GM18867 (cell line): ENCODE results near the gene MOCS1.

Experiments
- ATAC-seq: cut with Tn5 transposase; IDR thresholded peaks from one replicate; pipeline ENCODE4 v1.9.1; 2021; ENCODE audit warnings: mild to moderate bottlenecking, moderate library complexity; ENCODE audit not compliant: unreplicated experiment

Gene MOCS1

DNA sequence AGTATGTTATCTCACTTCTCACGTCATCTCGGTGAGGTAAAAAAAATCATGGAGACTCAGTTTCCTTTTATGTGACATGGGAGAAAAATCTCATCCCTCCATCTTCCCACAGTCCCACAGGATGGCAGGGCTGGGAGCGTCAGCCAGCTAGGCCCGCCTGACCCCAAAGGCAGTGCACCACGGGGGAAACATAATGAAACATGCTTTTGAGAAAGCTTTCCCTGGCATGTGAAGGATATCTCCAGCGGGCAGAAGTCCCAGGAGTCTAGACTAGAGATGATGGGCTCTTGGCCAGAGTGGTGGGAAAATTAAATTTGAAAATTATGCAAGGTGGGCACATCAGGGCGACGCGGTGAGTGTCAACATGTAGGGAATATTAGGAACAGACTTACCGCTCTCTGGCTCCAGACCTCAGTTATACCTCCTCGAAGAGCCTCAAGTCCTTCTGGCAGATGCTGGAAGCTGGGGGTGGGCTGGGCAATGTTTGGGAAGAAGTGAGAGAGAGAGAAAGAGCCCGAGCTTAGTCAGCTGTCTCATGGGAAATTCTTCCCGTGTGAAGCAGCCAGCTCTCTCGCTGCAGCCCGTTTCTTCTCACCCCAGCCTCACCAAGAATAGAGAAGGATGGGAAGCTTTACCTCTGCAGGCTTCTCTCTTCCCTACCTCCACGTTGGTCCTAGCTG, 52.3 kb downstream of the MOCS1 start:
- ATAC-seq, result no peak

DNA sequence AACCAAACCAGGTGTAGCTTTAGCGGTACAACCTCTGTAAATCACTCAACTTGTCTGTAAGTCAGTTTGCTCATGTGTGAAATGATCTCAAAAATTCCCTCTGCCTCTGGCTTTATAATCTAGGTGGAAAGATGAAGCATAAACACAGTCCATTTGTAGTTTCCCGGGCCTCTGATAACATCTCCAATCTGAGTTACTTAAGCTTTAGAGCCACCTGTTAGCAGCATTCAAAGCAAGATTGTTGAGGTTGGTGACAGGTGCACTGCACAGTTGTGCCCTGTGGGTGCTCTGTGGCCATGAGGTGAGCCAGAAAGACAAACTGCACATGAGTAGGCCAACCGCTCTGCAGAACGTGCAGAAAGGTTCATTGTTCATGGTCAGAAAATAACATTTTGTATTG, 53.7 kb downstream of the MOCS1 start:
- ATAC-seq, result no peak

DNA sequence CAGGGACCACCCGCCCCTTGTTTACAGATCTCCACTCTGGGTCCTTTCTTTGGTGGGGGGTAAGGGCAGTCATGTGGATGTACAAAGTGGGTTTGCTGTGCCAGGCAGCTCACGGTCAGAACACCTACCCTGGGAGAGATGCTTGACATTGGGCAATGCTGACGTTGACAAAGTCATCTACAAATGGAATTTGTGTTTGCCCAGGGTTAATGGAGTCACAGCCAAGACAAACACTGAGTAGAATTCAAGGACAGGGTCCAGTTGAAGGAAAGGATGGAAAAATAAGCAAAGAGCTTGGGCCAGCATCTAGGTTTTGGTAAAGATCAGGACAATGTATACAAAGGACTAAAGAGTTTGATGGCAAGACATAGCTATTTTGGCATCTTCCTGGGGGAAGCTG, 54.7 kb downstream of the MOCS1 start:
- ATAC-seq, result no peak

DNA sequence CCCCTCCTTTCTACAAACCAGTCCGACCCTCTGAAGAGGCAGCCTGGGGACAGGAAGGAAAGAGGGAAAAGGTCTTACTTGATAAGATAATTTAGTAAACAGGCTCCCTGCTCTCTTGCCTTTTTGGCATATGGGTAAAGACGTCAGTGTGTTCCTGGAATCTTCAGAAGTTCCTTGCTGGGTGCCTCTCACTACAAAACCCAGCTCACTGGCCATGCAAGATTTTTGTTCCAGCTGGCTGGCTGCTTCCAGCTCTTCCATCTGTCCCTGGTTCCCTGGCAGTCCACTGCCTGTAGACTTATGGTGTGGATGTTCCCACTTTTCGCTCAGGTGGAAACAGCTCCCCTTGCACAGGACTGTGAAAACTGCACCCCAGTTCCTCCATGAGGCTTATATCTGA, 57.4 kb downstream of the MOCS1 start:
- ATAC-seq, result no peak

DNA sequence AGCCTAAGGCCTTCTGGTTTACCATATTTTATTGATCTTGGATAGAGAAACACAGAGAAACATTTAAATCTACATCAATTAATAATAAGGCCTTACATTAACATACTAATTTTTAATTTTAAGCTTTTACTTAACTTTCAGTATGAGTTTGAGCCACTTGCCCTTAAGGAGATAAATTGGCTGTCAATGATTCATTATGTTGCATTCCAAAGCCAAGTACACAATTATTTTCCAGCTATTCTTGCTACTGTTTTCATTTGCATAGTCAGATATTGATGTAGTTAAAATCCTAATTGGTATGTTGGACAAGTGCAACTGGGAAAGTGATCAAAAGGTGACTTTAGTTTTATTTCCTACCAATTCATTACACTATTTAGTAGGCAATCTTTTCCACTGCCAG, 58.2 kb downstream of the MOCS1 start:
- no peak for ATAC-seq

DNA sequence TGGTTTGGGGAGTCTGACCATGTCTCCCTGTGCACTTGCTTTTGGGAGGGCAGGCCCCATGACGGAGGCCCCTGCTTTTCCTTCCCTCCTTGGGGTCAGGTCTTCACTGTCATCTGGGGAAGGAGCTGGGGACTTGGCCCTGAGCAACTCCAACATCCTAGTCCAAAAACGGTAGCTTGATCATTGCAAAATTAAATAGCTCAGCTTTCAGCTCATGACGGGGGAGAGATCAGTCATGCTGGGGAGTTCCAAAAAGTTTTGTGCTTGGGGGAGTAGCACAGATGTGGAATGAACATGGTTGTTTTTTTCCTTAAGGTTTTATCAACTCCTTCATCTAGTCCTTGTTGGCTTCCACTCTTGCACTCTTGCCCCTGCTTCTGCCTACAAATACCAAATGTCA, 60.8 kb downstream of the MOCS1 start:
- no peak for ATAC-seq

DNA sequence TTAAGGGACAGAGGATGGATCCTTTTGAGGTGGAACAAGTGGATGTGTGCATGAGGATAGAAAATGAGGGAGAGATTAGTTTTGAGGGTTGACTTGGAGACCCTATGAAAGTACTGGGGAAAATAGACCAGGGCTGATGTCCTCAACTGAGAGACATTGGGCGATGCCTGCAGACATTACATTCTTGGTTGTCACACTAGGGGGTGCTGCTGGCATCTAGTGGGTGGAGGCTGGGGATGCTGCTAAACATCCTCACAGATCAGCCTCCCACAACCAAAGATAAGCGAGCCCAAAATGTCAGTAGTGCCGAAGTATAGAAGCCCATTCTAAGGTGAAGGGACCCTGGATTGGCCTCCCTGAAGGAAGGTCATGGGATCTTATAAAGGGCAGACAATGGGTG, 63.3 kb downstream of the MOCS1 start:
- ATAC-seq, result no peak

DNA sequence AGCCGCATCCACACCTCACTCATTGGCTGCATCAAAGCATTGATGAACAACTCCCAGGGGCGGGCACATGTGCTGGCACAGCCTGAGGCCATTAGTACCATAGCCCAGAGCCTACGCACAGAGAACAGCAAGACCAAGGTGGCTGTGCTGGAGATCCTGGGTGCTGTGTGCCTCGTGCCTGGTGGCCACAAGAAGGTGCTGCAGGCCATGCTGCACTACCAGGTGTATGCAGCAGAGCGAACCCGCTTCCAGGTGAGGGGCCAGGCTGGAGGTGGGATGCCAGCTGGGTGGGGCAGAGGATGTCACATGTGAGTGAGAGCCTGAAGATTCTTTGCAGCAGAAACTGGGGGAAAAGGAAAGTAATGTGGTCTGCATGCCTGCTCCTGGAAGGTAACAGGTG, 66.7 kb downstream of the MOCS1 start:
- ATAC-seq, result no peak

DNA sequence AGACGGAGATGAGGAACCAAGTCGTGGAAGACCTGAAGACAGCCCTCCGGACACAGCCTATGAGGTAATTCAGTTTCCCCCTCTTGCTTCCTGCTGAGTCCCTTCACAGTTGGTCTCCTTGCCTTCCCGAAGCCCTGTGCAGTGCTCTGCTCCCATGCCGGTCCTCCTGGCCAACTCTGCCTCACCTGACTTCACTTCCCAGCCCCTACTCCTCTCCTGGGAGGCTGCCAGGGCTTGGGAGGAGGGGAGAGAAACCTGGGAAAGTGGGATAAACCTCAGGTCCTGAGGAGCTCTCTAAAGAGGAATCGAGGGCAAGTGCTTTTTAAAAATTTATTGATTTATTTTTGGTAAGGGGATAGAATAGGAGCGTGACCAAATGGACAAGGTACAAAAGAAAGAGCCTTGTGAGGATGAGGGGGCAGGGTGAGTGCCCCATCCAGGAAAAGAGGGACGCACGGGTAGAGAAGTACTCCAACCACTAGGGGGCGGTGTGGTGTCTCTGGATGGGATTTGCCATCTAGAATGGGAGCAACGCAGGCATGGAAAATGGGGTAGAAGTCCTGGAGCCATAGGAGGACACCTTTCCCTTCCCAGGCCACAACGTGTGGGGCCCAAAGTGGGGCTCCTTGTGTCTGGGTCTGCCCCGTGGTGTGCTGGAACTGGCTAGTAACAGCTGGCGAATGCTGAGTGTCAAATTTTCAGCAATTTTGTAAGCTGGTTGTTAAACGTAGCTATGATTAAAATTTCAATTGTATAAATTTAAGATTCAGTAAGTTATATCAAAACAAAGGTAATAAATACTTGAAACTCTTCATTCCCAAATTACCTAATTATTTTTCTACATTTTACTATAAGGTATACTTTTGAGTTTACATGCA, 69.0 kb downstream of the MOCS1 start:
- no peak for ATAC-seq

DNA sequence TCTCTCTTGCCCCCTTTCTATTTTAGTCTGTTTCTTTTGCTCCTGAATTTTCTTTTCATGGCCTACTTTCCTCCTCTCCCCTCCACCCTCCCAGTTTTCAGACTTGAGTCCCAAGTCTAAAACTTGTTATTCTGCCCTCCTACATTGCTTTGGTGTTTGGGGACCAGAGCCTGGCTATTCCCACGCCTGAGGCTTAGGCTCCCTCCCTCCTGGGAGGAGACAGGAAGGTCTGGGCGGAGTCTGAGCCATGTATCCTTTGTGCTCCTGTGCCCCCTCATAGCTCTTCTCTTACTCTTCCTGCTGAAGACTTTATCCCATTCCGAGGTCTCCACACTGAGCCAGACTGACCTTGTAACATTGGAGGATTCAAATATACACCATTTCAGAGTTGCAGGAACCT, 72.6 kb downstream of the MOCS1 start:
- ATAC-seq, result no peak

DNA sequence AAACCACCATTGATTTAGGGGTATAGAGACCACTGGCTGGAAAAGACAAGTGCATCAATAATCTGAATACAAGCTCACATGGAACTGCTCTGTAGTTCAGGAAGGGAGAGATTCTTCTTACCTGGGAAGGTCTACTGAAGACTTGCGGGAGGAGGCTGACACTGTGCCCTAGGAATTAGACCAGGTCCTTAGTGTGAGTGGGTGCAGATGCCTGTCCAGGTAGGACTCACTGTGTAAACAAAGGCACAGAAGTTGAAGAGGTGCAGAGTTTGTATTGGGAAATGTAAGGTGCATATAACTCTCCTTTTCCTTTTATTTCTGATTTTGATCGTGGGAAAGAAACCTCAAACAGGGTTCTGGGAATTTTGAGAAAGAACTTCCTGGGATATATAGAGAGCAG, 75.2 kb downstream of the MOCS1 start:
- no peak for ATAC-seq

DNA sequence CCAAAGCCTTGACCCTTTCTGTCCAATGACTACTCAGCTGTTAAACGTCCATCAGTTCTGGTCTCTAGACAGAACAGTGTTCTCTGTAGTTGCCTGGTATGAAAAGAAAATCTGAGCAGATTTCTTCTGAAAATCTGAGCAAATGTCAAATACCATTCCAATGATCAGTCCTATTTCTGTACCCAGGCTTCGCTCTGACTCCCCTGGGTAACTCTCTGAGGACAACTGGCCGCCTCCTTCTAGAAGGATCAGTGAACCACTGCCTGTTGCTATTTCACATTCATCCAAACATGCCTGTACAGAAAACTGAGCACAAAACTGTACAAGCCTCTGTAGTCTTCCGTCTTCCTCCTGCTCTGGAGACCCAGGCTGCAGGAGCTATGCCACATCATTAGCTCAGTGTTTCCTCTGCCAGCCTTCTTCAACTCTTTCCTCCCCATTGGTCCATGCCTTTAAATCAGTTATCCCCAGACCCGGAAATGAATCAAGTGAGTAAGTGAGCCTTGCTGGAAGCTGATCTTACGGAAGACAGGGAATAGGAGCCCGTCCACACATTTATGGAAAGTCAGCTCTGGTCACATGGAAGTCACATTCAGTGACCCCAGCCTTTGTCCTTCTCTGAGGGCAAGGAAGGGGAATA, 78.8 kb downstream of the MOCS1 start:
- ATAC-seq, result no peak
